Adrenal gland (tissue), 12 donors: ENCODE measurements around the gene GPBAR1. TPM values are rescaled to one million over a fixed set of nuclear protein-coding genes. Genes with fewer than 3 reads are reported as not detected.

Source experiments
- DNase-seq, 7 donors: peaks; one replicate each; pipeline ENCODE4 v3.0.0-alpha.2; 2019 to 2020
- H3K27ac ChIP-seq, 5 donors: fragments of 200-600 bp; sonication (generic) in 4 of 5; 1 replicate in 3 of 5; 2 replicates in 2 of 5; pipeline versions ENCODE4 v1.5.1 to v1.8.0; 2016 to 2020; ENCODE audit warnings: mild to moderate bottlenecking in 1 of 5
- H3K27me3 ChIP-seq: fragments of 200-600 bp; 2 replicates; pipeline ENCODE4 v1.8.0; 2021
- H3K36me3 ChIP-seq, 2 donors: fragments of 200-600 bp; replicated peaks in 1 of 2; 1 replicate in 1 of 2; 2 replicates in 1 of 2; pipeline versions ENCODE4 v1.5.1 to v1.8.0; 2018 to 2022
- H3K4me1 ChIP-seq, 2 donors: fragments of 200-600 bp; replicated peaks in 1 of 2; 1 replicate in 1 of 2; 2 replicates in 1 of 2; pipeline versions ENCODE4 v1.5.1 to v1.8.0; 2018 to 2021
- H3K4me3 ChIP-seq, 4 donors: fragments of 200-600 bp; sonication (generic) in 3 of 4; one replicate each; pipeline ENCODE4 v1.5.1; 2016 to 2018
- H3K9me3 ChIP-seq, 3 donors: fragments of 200-600 bp; sonication (generic) in 1 of 3; replicated peaks in 1 of 3; 1 replicate in 2 of 3; 2 replicates in 1 of 3; pipeline versions ENCODE4 v1.5.1 to v1.8.0; 2016 to 2021
- POLR2A ChIP-seq, 2 donors: fragments of 450-650 bp; IDR thresholded peaks; one replicate each; pipeline ENCODE4 v1.6.1; 2017; ENCODE audit warnings: antibody characterized with exemption in 2 of 2, mild to moderate bottlenecking in 2 of 2, moderate library complexity in 1 of 2
- WGBS, 4 donors: extraction: QIAGEN DNeasy Blood & Tissue Kit in 2 of 4; methylation state at CpG; one replicate each; pipeline versions ENCODE4 v1.1.5 to v1.1.7; 2013 to 2017; 5-methylcytosine and 5-hydroxymethylcytosine counted together
- intact Hi-C, 2 donors: fragments of 100-400 bp; cut with DNase I; formaldehyde crosslinking; loops; one replicate each; pipeline versions ENCODE4 v1.14.1 to v1.15.0; 2022 to 2023
- microRNA-seq, 3 donors: library from miRNA; unstranded; fragments of <30 nt; microRNA quantifications; one replicate each; pipeline ENCODE4, GENCODE V29; 2017 to 2020
- polyA plus RNA-seq, 3 donors: library from polyadenylated mRNA; stranded (reverse); fragments of 200-250 nt in 2 of 3; fragments of 350-450 nt in 1 of 3; fragmentation: Illumina TruSeq in 1 of 3; extraction: RNeasy Lipid Tissue Mini Kit (QIAGEN cat#74804) in 1 of 3; gene quantifications; one replicate each; pipeline ENCODE4 v1.2.3, GENCODE V29; 2013 to 2014
- total RNA-seq, 9 donors: library from RNA; depleted of rRNA in 4 of 9; stranded (reverse); fragments of >200 nt in 4 of 9; fragments of 120-200 nt in 1 of 9; fragmentation: NEBNext Ultra II Directional in 1 of 9; extraction: Animal tissue kit (Norgen Biotek cat#: 25700) in 1 of 9; gene quantifications; one replicate each; pipeline versions ENCODE4 v1.1.0 to v1.2.4, GENCODE V29; 2013 to 2023
- TF ChIP-seq, protein P1 (sequence below), 6 experiments: fragments of 450-650 bp in 4 of 6; fragments of 200-600 bp in 2 of 6; sonication (generic) in 1 of 6; IDR thresholded peaks; 1 replicate in 5 of 6; 2 replicates in 1 of 6; pipeline versions ENCODE4 v1.5.1 to v1.8.0; 2016 to 2021; ENCODE audit warnings: antibody characterized with exemption in 6 of 6, mild to moderate bottlenecking in 2 of 6, moderate library complexity in 1 of 6
- donor health status: healthy with polysubstance abuse.
- donor health status: Bipolar disorder and iron deficiency.
- donor health status: DM: yes; HTN: yes; CAD: no.
- donor health status: DM: no; HTN: no; CAD: no.
- donor health status: DM: no; HTN: no; CAD: no.
- donor health status: DM: yes; HTN: yes; CAD: no.

Gene GPBAR1
- total and polyA plus RNA-seq, 12 donors: 0.11 to 15.3 (median 2.9) TPM

DNA sequence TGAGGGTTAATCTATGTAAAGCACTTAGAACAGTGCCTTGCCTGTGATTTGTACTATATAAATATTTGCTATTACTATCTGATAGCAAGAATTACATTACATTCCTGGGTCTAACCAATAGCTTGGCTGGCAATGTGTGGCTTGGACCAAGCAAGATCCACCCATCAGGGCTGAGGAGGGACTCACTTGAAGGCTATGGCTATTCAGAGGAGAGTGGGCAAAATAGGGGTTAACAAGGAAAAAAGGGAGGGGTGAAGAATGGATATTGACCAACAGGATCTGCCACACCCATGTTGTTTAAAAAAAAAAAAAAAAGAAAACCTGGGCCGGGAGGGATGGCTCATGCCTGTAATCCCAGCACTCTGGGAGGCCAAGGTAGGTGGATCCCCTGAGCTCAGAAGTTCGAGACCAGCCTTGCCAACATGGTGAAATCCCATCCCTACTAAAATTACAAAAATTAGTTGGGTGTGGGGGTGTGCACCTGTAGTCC, 51.5 kb downstream of the GPBAR1 start:
- no peak for TF ChIP-seq POLR2A (IDR thresholded peaks at IDR 0.05)
- TF ChIP-seq, protein P1, sequence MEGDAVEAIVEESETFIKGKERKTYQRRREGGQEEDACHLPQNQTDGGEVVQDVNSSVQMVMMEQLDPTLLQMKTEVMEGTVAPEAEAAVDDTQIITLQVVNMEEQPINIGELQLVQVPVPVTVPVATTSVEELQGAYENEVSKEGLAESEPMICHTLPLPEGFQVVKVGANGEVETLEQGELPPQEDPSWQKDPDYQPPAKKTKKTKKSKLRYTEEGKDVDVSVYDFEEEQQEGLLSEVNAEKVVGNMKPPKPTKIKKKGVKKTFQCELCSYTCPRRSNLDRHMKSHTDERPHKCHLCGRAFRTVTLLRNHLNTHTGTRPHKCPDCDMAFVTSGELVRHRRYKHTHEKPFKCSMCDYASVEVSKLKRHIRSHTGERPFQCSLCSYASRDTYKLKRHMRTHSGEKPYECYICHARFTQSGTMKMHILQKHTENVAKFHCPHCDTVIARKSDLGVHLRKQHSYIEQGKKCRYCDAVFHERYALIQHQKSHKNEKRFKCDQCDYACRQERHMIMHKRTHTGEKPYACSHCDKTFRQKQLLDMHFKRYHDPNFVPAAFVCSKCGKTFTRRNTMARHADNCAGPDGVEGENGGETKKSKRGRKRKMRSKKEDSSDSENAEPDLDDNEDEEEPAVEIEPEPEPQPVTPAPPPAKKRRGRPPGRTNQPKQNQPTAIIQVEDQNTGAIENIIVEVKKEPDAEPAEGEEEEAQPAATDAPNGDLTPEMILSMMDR (IDR thresholded peaks at IDR 0.05): no peak
- 72 to 95% (median 77%) methylated on average over 2 of the region's 2 CpGs for WGBS, 4 donors
- H3K27me3 ChIP-seq: no peaks in the 10 kb centered on the region
- no peaks in the 10 kb centered on the region for H3K4me1 ChIP-seq
- no peak overlapping the region for H3K27ac ChIP-seq
- H3K9me3 ChIP-seq: no peaks in the 10 kb centered on the region
- DNase-seq: no peak
- intact Hi-C loops: no loop called here
- H3K36me3 ChIP-seq: no peaks in the 10 kb centered on the region
- H3K4me3 ChIP-seq: no peak overlapping the region

DNA sequence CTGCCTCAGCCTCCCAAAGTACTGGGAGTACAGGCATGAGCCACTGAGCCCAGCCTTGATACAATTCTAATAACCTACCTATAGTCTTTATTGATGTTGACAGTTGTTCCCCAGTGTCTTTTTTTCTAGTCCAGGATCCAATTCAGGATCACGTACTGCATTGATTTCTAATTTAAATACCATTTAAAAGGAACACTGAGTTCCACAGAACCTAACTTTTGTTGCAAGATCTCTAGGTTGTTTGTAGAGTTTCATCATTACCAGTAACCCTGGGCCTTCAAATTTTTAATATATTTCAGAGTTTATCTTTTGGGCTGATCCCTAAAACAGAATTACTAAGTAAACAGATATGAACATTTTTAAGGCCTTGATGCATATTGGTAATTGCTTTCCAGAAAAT, 52.5 kb downstream of the GPBAR1 start:
- intact Hi-C loops: no loop called here
- no peak overlapping the region for H3K4me3 ChIP-seq
- no peaks in the 10 kb centered on the region for H3K36me3 ChIP-seq
- no peak for TF ChIP-seq POLR2A (IDR thresholded peaks at IDR 0.05)
- TF ChIP-seq, protein P1 (IDR thresholded peaks at IDR 0.05): no peak
- no peaks in the 10 kb centered on the region for H3K4me1 ChIP-seq
- no peak overlapping the region for H3K27ac ChIP-seq
- no peaks in the 10 kb centered on the region for H3K27me3 ChIP-seq
- WGBS, 4 donors: 62 to 81% (median 76%) methylated on average over 1 of the region's 1 CpG
- no peak for DNase-seq
- no peaks in the 10 kb centered on the region for H3K9me3 ChIP-seq

Small RNA genes within 50 kb of the gene (microRNA-seq; reads per million reads assigned to microRNA genes)
- gene MIR6513: 3.8 to 10.3 (median 8.5) reads per million in 3 donors

Other genes starting within 250 kb of the GPBAR1 start
- 1 to 10 TPM in 1 of 9 donors, under 1 TPM in 5, not detected in 3; 0.11 to 1.9 (median 0.36) TPM for gene RUFY4, start 191.8 kb upstream of the GPBAR1 start, total RNA-seq
- gene RUFY4, start 191.8 kb upstream of the GPBAR1 start, polyA plus RNA-seq: under 1 TPM; 0.09 to 0.98 (median 0.97) TPM
- 1 to 10 TPM in 1 of 9 donors, under 1 TPM in 5, not detected in 3; 0.13 to 2.2 (median 0.49) TPM for gene CXCR2, start 135.0 kb upstream of the GPBAR1 start, total RNA-seq
- under 1 TPM; 0.10 to 0.64 (median 0.38) TPM for gene CXCR2, start 135.0 kb upstream of the GPBAR1 start, polyA plus RNA-seq
- under 1 TPM in 6 of 9 donors, not detected in 3; 0.07 to 0.68 (median 0.15) TPM for gene CXCR1, start 94.1 kb upstream of the GPBAR1 start, total RNA-seq
- gene CXCR1, start 94.1 kb upstream of the GPBAR1 start, polyA plus RNA-seq: under 1 TPM; 0.07 to 0.24 (median 0.20) TPM
- gene ARPC2, start 43.8 kb upstream of the GPBAR1 start, total RNA-seq: 100 to 1,000 TPM; 122 to 254 (median 188) TPM
- gene ARPC2, start 43.8 kb upstream of the GPBAR1 start, polyA plus RNA-seq: 100 to 1,000 TPM in 2 of 3 donors, 10 to 100 TPM in 1; 93.5 to 284 (median 118) TPM
- 100 to 1,000 TPM in 6 of 9 donors, 10 to 100 TPM in 3; 84.9 to 314 (median 116) TPM for gene AAMP, start 9.1 kb downstream of the GPBAR1 start, total RNA-seq
- 100 to 1,000 TPM in 1 of 3 donors, 10 to 100 TPM in 2; 54.8 to 129 (median 89.0) TPM for gene AAMP, start 9.1 kb downstream of the GPBAR1 start, polyA plus RNA-seq
- gene PNKD, start 9.5 kb downstream of the GPBAR1 start, total RNA-seq: 100 to 1,000 TPM in 3 of 9 donors, 10 to 100 TPM in 6; 48.8 to 118 (median 80.7) TPM
- gene PNKD, start 9.5 kb downstream of the GPBAR1 start, polyA plus RNA-seq: 100 to 1,000 TPM in 2 of 3 donors, 10 to 100 TPM in 1; 56.9 to 181 (median 139) TPM
- gene TMBIM1, start 31.5 kb downstream of the GPBAR1 start, total RNA-seq: 100 to 1,000 TPM in 8 of 9 donors, 10 to 100 TPM in 1; 66.0 to 293 (median 198) TPM
- 100 to 1,000 TPM in 1 of 3 donors, 10 to 100 TPM in 2; 25.7 to 201 (median 63.8) TPM for gene TMBIM1, start 31.5 kb downstream of the GPBAR1 start, polyA plus RNA-seq
- 1 to 10 TPM in 1 of 9 donors, under 1 TPM in 4, not detected in 4; 0.46 to 3.2 (median 0.50) TPM for gene CATIP, start 95.8 kb downstream of the GPBAR1 start, total RNA-seq
- gene CATIP, start 95.8 kb downstream of the GPBAR1 start, polyA plus RNA-seq: 1 to 10 TPM in 1 of 3 donors, under 1 TPM in 2; 0.11 to 2.4 (median 0.27) TPM
- gene SLC11A1, start 121.3 kb downstream of the GPBAR1 start, total RNA-seq: 10 to 100 TPM in 7 of 9 donors, 1 to 10 TPM in 2; 1.1 to 83.6 (median 30.0) TPM
- gene SLC11A1, start 121.3 kb downstream of the GPBAR1 start, polyA plus RNA-seq: 10 to 100 TPM in 2 of 3 donors, 1 to 10 TPM in 1; 6.3 to 89.9 (median 31.8) TPM
- 100 to 1,000 TPM in 6 of 9 donors, 10 to 100 TPM in 3; 53.1 to 161 (median 118) TPM for gene CTDSP1, start 138.9 kb downstream of the GPBAR1 start, total RNA-seq
- gene CTDSP1, start 138.9 kb downstream of the GPBAR1 start, polyA plus RNA-seq: 100 to 1,000 TPM in 1 of 3 donors, 10 to 100 TPM in 2; 34.0 to 119 (median 98.9) TPM
- 1 to 10 TPM in 1 of 9 donors, under 1 TPM in 2, not detected in 6; 0.47 to 4.5 (median 0.53) TPM for gene VIL1, start 158.1 kb downstream of the GPBAR1 start, total RNA-seq
- under 1 TPM; 0.09 to 0.40 (median 0.10) TPM for gene VIL1, start 158.1 kb downstream of the GPBAR1 start, polyA plus RNA-seq